ENCODE data around the gene HES5. TPM values are rescaled to one million over a fixed set of nuclear protein-coding genes. Genes with fewer than 3 reads are reported as not detected.
A peak's percentile ranks its signal among the peaks of the same experiment; 100 is the strongest.

HES5 gene
- total and polyA plus RNA-seq, 2 experiments from 2014 or later: not detected

GRCh38 chr1:2545754-2546514 lies 15.9 kb upstream of the HES5 start:
- peak overlapping the region; percentile 66 for H3K9ac ChIP-seq

GRCh38 chr1:2544875-2545640 lies 15.0 kb upstream of the HES5 start:
- Histone ChIP-seq H3K27me3 (replicated peaks; ENCODE audit: insufficient read depth) (no peaks in the 10 kb centered on the region), H3K79me2 (ENCODE audit: insufficient read depth) (no peaks in the 10 kb centered on the region), H3F3A (ENCODE audit: insufficient read depth) (peaks cover 4% of the 10 kb centered on the region; the same call in 1 of the 2 replicates), H3K27ac (no peak overlapping the region), H3K36me3 (ENCODE audit: low read depth) (no peaks in the 10 kb centered on the region), H3K4me3 (no peak overlapping the region), H3K4me1 (ENCODE audit: insufficient read depth) (peaks cover 10% of the 10 kb centered on the region), H3K4me2 (ENCODE audit: unreplicated experiment) (no peak overlapping the region), H4K20me1 (ENCODE audit: insufficient read depth) (no peaks in the 10 kb centered on the region), H3K9me2 (ENCODE audit: insufficient read depth) (no peaks in the 10 kb centered on the region), H3K9ac (no peak overlapping the region), H3K9me3 (ENCODE audit: low read depth) (no peaks in the 10 kb centered on the region), H2AFZ (no peak overlapping the region)
- DNase-seq: no peak
- in situ Hi-C loops (cut with MboI): loop anchor here (10.0 kb wide), 1 partner anchor 130 kb away; the partner anchor contains the start of gene PEX10
- WGBS, 2 experiments (ENCODE audit: low coverage in 1 of 2, low lambda C conversion rate in 2 of 2, missing lambda C conversion rate in 2 of 2): 56 to 63% methylated on average over 15 of the region's 19 CpGs
- no peak for TF ChIP-seq EZH2 (IDR thresholded peaks at IDR 0.05; ENCODE audit: insufficient read depth, poor library complexity, severe bottlenecking)
- no peak for TF ChIP-seq EZH2phosphoT487 (IDR thresholded peaks at IDR 0.05; ENCODE audit: insufficient read depth, low read depth)

More at GRCh38 chr1:2545754-2546514, 15.9 kb upstream of the HES5 start:
- in situ Hi-C loops (cut with MboI): loop anchor here (10.0 kb wide), 1 partner anchor 131 kb away; the partner anchor contains the start of gene PEX10
- TF ChIP-seq EZH2 (IDR thresholded peaks at IDR 0.05; ENCODE audit: insufficient read depth, poor library complexity, severe bottlenecking) (no peak), EZH2phosphoT487 (IDR thresholded peaks at IDR 0.05; ENCODE audit: insufficient read depth, low read depth) (no peak)
- peak overlapping the region; percentile 75 for H2AFZ ChIP-seq
- no peaks in the 10 kb centered on the region for H3K9me3 ChIP-seq (ENCODE audit: low read depth)
- H4K20me1 ChIP-seq (ENCODE audit: insufficient read depth): no peaks in the 10 kb centered on the region
- no peaks in the 10 kb centered on the region for H3K27me3 ChIP-seq (replicated peaks; ENCODE audit: insufficient read depth)
- peaks cover 10% of the 10 kb centered on the region for H3K4me1 ChIP-seq (ENCODE audit: insufficient read depth)
- H3K36me3 ChIP-seq (ENCODE audit: low read depth): no peaks in the 10 kb centered on the region
- peaks cover 4% of the 10 kb centered on the region; the same call in 1 of the 2 replicates for H3F3A ChIP-seq (ENCODE audit: insufficient read depth)
- peak overlapping the region; percentile 68 for H3K4me3 ChIP-seq
- peak overlapping the region; percentile 54 for H3K4me2 ChIP-seq (ENCODE audit: unreplicated experiment)
- 12 to 14% methylated on average over 15 to 21 of the region's 43 CpGs for WGBS, 2 experiments (ENCODE audit: low coverage in 1 of 2, low lambda C conversion rate in 2 of 2, missing lambda C conversion rate in 2 of 2)
- DNase-seq: peak; percentile 73
- H3K27ac ChIP-seq: no peak overlapping the region
- H3K79me2 ChIP-seq (ENCODE audit: insufficient read depth): no peaks in the 10 kb centered on the region
- no peaks in the 10 kb centered on the region for H3K9me2 ChIP-seq (ENCODE audit: insufficient read depth)

- 47% methylated on average over 26 of the region's 26 CpGs for WGBS, 2 experiments (ENCODE audit: low coverage in 1 of 2, low lambda C conversion rate in 2 of 2, missing lambda C conversion rate in 2 of 2)
- peak; percentile 30 for DNase-seq
- H3K79me2 ChIP-seq (ENCODE audit: insufficient read depth): no peaks in the 10 kb centered on the region
- H3K9me2 ChIP-seq (ENCODE audit: insufficient read depth): no peaks in the 10 kb centered on the region
- no peaks in the 10 kb centered on the region for H3K36me3 ChIP-seq (ENCODE audit: low read depth)
- H3K9me3 ChIP-seq (ENCODE audit: low read depth): no peaks in the 10 kb centered on the region
- no peak overlapping the region for H3K4me2 ChIP-seq (ENCODE audit: unreplicated experiment)
- no peak overlapping the region for H3K9ac ChIP-seq
- no peaks in the 10 kb centered on the region for H4K20me1 ChIP-seq (ENCODE audit: insufficient read depth)
- peaks cover 4% of the 10 kb centered on the region; the same call in 1 of the 2 replicates for H3F3A ChIP-seq (ENCODE audit: insufficient read depth)
- TF ChIP-seq EZH2phosphoT487 (IDR thresholded peaks at IDR 0.05; ENCODE audit: insufficient read depth, low read depth): no peak
- no peak for TF ChIP-seq EZH2 (IDR thresholded peaks at IDR 0.05; ENCODE audit: insufficient read depth, poor library complexity, severe bottlenecking)
- H3K4me1 ChIP-seq (ENCODE audit: insufficient read depth): peaks cover 10% of the 10 kb centered on the region
- no peak overlapping the region for H3K4me3 ChIP-seq
- H3K27me3 ChIP-seq (replicated peaks; ENCODE audit: insufficient read depth): no peaks in the 10 kb centered on the region
- in situ Hi-C loops (cut with MboI): loop anchor here (10.0 kb wide), 1 partner anchor 129 kb away; the partner anchor contains the start of gene PEX10
- no peak overlapping the region for H3K27ac ChIP-seq
- no peak overlapping the region for H2AFZ ChIP-seq
Observed at GRCh38 chr1:2544093-2544874, 14.2 kb upstream of the HES5 start.

Measured in GM23248 (cell line).